Kidney epithelial cell (primary cell): ENCODE measurements around the gene ADAMTS3. TPM values are rescaled to one million over a fixed set of nuclear protein-coding genes. Genes with fewer than 3 reads are reported as not detected.

Experiments
- DNase-seq: peaks from one replicate; pipeline ENCODE4 v3.0.0-alpha.2; 2010; ENCODE audit warnings: low read depth
- H3K27me3 ChIP-seq: 2 replicates; pipeline ENCODE4 v1.6.0; 2011; ENCODE audit warnings: low read length; ENCODE audit not compliant: control insufficient read depth, insufficient read depth
- H3K36me3 ChIP-seq: 2 replicates; pipeline ENCODE4 v1.5.1; 2011; ENCODE audit warnings: low read length; ENCODE audit not compliant: control insufficient read depth, insufficient read depth
- H3K4me3 ChIP-seq: 2 replicates; pipeline ENCODE4 v1.5.1; 2011; ENCODE audit warnings: low read depth, mild to moderate bottlenecking, control low read depth, low read length
- CTCF ChIP-seq: IDR thresholded peaks from 2 replicates; pipeline ENCODE4 v1.5.1; 2011; ENCODE audit warnings: mild to moderate bottlenecking, moderate library complexity, low read length, control low read depth, inconsistent platforms; ENCODE audit not compliant: insufficient read depth, poor library complexity, severe bottlenecking
- total RNA-seq: library from RNA; depleted of rRNA; stranded (reverse); fragments of >200 nt; gene quantifications from 2 replicates; pipeline ENCODE4 v1.2.3, GENCODE V29; 2015

The ADAMTS3 gene
- total RNA-seq, 1 donor from 2014 or later, result 3.5 TPM

DNA sequence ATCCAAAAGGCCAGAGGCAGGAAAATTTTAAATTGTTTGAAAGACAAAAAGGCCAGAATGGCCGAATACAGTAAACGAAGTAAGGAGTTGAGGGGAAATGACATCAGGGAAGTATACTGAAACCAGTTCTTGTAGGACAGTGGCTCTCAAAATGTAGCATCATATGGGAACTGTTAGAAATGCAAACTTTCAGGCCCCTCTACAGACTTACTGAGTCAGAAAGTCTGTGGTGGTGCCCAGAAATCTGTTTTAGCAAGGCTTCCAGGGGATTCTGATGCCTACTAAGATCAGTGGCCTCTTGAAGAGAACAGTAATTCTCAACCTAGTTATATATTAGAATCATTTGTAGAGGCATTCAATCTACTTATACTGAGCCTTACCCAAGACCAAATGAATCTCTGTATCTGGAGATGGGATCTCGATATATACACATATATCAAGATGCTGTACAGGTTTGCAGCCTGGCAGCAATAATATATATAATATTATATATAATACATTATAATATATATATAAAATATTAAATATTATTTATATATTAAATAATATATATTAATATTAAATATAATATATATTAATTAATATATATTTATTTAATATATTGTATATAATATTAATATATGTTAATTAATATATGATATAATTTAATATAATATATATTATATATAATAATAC is 39.7 kb downstream of the ADAMTS3 start:
- no peak for DNase-seq
- Histone ChIP-seq H3K36me3 (no peaks in the 10 kb centered on the region), H3K4me3 (no peak overlapping the region), H3K27me3 (no peaks in the 10 kb centered on the region)
- no peak for TF ChIP-seq CTCF

GRCh38 chr4:72527038-72527646 is 41.9 kb downstream of the ADAMTS3 start:
- Histone ChIP-seq H3K4me3 (no peak overlapping the region), H3K27me3 (no peaks in the 10 kb centered on the region), H3K36me3 (no peaks in the 10 kb centered on the region)
- TF ChIP-seq CTCF, result peak; percentile 2
- no peak for DNase-seq

GRCh38 chr4:72525938-72526337 is 43.1 kb downstream of the ADAMTS3 start:
- Histone ChIP-seq H3K4me3 (no peak overlapping the region), H3K27me3 (no peaks in the 10 kb centered on the region), H3K36me3 (no peaks in the 10 kb centered on the region)
- peak; percentile 21 for DNase-seq
- TF ChIP-seq CTCF, result no peak

GRCh38 chr4:72522440-72522839 is 46.6 kb downstream of the ADAMTS3 start:
- Histone ChIP-seq H3K4me3 (no peak overlapping the region), H3K27me3 (no peaks in the 10 kb centered on the region), H3K36me3 (no peaks in the 10 kb centered on the region)
- TF ChIP-seq CTCF, result no peak
- DNase-seq, result no peak

GRCh38 chr4:72513227-72513626 is 55.8 kb downstream of the ADAMTS3 start:
- Histone ChIP-seq H3K27me3 (no peaks in the 10 kb centered on the region), H3K4me3 (no peak overlapping the region), H3K36me3 (no peaks in the 10 kb centered on the region)
- TF ChIP-seq CTCF, result no peak
- no peak for DNase-seq
